Skeletal muscle tissue (tissue), 4 donors: ENCODE results near the gene SH3TC1. TPM values are rescaled to one million over a fixed set of nuclear protein-coding genes. Genes with fewer than 3 reads are reported as not detected.

Experiments used
- H3K27ac ChIP-seq: one replicate; pipeline ENCODE4 v1.7.0; 2013; ENCODE audit warnings: mild to moderate bottlenecking, low read depth, low read length, inconsistent platforms
- H3K27me3 ChIP-seq, 3 donors: one replicate each; pipeline ENCODE4 v1.7.0; 2013; ENCODE audit warnings: low read length in 3 of 3; ENCODE audit not compliant: control insufficient read depth in 3 of 3, insufficient read depth in 3 of 3
- H3K36me3 ChIP-seq, 3 donors: one replicate each; pipeline ENCODE4 v1.7.0; 2013; ENCODE audit warnings: low read length in 3 of 3; ENCODE audit not compliant: control insufficient read depth in 3 of 3, insufficient read depth in 3 of 3
- H3K4me1 ChIP-seq, 3 donors: one replicate each; pipeline ENCODE4 v1.7.0; 2013; ENCODE audit warnings: low read length in 3 of 3, mild to moderate bottlenecking in 3 of 3; ENCODE audit not compliant: control insufficient read depth in 3 of 3, insufficient read depth in 3 of 3
- H3K4me3 ChIP-seq, 3 donors: one replicate each; pipeline ENCODE4 v1.7.0; 2013; ENCODE audit warnings: low read length in 3 of 3
- H3K9ac ChIP-seq, 3 donors: one replicate each; pipeline ENCODE4 v1.7.0; 2013; ENCODE audit warnings: low read length in 3 of 3, mild to moderate bottlenecking in 3 of 3, moderate library complexity in 2 of 3, low read depth in 1 of 3
- H3K9me3 ChIP-seq, 3 donors: one replicate each; pipeline ENCODE4 v1.7.0; 2013; ENCODE audit warnings: low read length in 3 of 3; ENCODE audit not compliant: control insufficient read depth in 3 of 3
- total RNA-seq: library from RNA; depleted of rRNA; stranded (reverse); fragments of >200 nt; gene quantifications from one replicate; pipeline ENCODE4 v1.2.3, GENCODE V29; 2014
- donor health status: Osteomylitis.

SH3TC1 gene
- total RNA-seq, 1 donor from 2014 or later, result 13.0 TPM

GRCh38 chr4:8239226-8239625 is 40.1 kb downstream of the SH3TC1 start:
- Histone ChIP-seq H3K36me3 (peaks cover 0 to 7% (median 5%) of the 10 kb centered on the region in 3 donors), H3K4me1 (peaks cover 7 to 24% (median 23%) of the 10 kb centered on the region in 3 donors), H3K27ac (no peak overlapping the region), H3K9me3 (no peaks in the 10 kb centered on the region), H3K4me3 (no peak overlapping the region), H3K9ac (no peak overlapping the region), H3K27me3 (no peaks in the 10 kb centered on the region)

GRCh38 chr4:8239661-8240060 is 40.6 kb downstream of the SH3TC1 start:
- peaks cover 7 to 24% (median 23%) of the 10 kb centered on the region in 3 donors for H3K4me1 ChIP-seq
- no peaks in the 10 kb centered on the region for H3K9me3 ChIP-seq
- no peak overlapping the region for H3K9ac ChIP-seq
- no peaks in the 10 kb centered on the region for H3K27me3 ChIP-seq
- no peak overlapping the region for H3K4me3 ChIP-seq
- H3K27ac ChIP-seq, result no peak overlapping the region
- H3K36me3 ChIP-seq, result peaks cover 0 to 5% (median 4%) of the 10 kb centered on the region in 3 donors

- peaks cover 0 to 5% (median 4%) of the 10 kb centered on the region in 3 donors for H3K36me3 ChIP-seq
- peaks cover 7 to 24% (median 23%) of the 10 kb centered on the region in 3 donors for H3K4me1 ChIP-seq
- no peaks in the 10 kb centered on the region for H3K9me3 ChIP-seq
- no peak overlapping the region for H3K4me3 ChIP-seq
- H3K9ac ChIP-seq, result no peak overlapping the region
- no peak overlapping the region for H3K27ac ChIP-seq
- H3K27me3 ChIP-seq, result no peaks in the 10 kb centered on the region
Observed at GRCh38 chr4:8240211-8241041, 41.3 kb downstream of the SH3TC1 start.

GRCh38 chr4:8241211-8241779 is 42.2 kb downstream of the SH3TC1 start:
- no peak overlapping the region for H3K27ac ChIP-seq
- H3K4me1 ChIP-seq, result peaks cover 7 to 16% (median 16%) of the 10 kb centered on the region in 3 donors
- peaks cover 0 to 5% (median under 1%) of the 10 kb centered on the region in 3 donors for H3K36me3 ChIP-seq
- no peak overlapping the region for H3K4me3 ChIP-seq
- no peaks in the 10 kb centered on the region for H3K9me3 ChIP-seq
- H3K9ac ChIP-seq, result no peak overlapping the region
- no peaks in the 10 kb centered on the region for H3K27me3 ChIP-seq

DNA sequence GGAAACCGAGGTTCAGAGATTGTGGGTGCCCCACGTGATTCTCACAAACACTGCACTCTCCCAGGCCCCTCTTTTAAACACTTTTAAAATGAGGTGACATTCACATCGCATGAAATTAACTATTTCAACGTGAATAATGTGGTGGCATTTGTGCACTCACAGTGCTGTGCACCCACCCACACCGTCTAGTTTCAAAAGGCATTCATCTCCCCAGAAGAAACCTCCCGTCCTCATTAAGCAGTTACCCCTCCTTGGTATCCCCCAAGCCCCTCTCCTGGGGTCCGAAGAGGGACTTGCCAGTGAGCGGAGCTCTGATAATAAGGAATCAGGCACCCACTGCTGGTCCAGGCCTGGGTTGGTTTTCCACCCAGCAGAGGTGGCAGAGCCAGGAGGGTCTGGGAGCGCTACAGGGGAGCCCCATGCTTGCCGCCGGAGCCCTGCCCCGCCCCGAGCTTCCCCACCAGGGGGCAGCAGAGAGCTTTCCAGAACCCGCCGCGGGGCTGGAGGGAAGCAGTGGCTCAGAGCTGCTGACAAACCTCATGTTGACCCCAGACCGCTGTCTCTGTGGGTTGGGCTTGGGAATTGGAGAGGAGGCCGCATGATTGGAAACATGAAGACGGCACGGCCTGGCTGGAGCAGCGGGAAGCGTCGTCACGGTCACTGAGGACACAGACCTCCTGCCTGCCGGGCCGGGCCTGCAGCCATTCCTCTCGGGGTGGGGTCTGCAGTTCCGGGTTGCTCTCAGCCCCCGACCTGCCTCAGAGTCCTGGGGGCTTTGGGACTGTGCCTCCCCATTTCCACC is 43.0 kb downstream of the SH3TC1 start:
- H3K9ac ChIP-seq, result peak overlapping the region; percentile 65 to 75 (median 69)
- no peaks in the 10 kb centered on the region for H3K27me3 ChIP-seq
- H3K4me1 ChIP-seq, result peaks cover 7 to 15% (median 12%) of the 10 kb centered on the region in 3 donors
- H3K4me3 ChIP-seq, result peak overlapping the region in 2 of 3 donors; percentile 10 to 35
- H3K36me3 ChIP-seq, result peaks cover 0 to 5% (median 0%) of the 10 kb centered on the region in 3 donors
- peak overlapping the region; percentile 78 for H3K27ac ChIP-seq
- H3K9me3 ChIP-seq, result no peaks in the 10 kb centered on the region

GRCh38 chr4:8242782-8243560 is 43.9 kb downstream of the SH3TC1 start:
- H3K27me3 ChIP-seq, result no peaks in the 10 kb centered on the region
- peak overlapping the region; percentile 78 for H3K27ac ChIP-seq
- no peaks in the 10 kb centered on the region for H3K9me3 ChIP-seq
- peaks cover 13 to 20% (median 17%) of the 10 kb centered on the region in 3 donors for H3K4me1 ChIP-seq
- peaks cover 0 to 5% (median 0%) of the 10 kb centered on the region in 3 donors for H3K36me3 ChIP-seq
- peak overlapping the region; percentile 65 to 75 (median 69) for H3K9ac ChIP-seq
- peak overlapping the region in 1 of 3 donors; percentile 35 for H3K4me3 ChIP-seq

GRCh38 chr4:8244001-8244757 is 45.1 kb downstream of the SH3TC1 start:
- no peaks in the 10 kb centered on the region for H3K27me3 ChIP-seq
- no peak overlapping the region for H3K4me3 ChIP-seq
- peaks cover 14 to 21% (median 17%) of the 10 kb centered on the region in 3 donors for H3K4me1 ChIP-seq
- H3K9ac ChIP-seq, result no peak overlapping the region
- H3K27ac ChIP-seq, result no peak overlapping the region
- H3K9me3 ChIP-seq, result no peaks in the 10 kb centered on the region
- H3K36me3 ChIP-seq, result peaks cover 0 to 3% (median 0%) of the 10 kb centered on the region in 3 donors

DNA sequence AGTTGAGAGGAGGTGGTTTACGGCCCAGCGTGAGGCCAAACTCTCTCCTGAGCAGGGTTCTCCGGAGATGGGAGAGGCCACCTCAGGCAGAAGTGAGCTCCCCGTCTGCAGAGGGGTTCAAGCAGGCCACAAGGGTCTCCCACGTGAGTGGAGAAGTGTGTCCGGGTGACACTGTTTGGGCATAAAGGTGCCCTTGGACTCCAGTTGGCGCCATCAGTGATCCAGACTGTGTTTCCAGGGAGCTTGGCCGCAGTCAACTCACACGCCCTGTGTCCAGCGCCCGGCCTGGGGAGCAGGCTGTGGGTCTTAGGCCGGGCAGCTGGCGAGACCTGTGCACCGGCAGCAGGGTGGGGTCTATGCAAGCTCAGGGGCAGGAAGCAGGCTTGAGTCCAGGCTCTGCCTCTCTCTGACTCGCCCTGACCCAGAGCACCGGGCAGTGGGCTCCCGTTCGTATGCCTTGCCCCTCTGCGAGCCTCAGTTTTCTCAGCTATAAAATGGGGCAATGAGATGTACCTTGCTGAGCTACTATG is 45.9 kb downstream of the SH3TC1 start:
- H3K4me1 ChIP-seq, result peaks cover 14 to 21% (median 17%) of the 10 kb centered on the region in 3 donors
- no peaks in the 10 kb centered on the region for H3K9me3 ChIP-seq
- H3K9ac ChIP-seq, result no peak overlapping the region
- H3K4me3 ChIP-seq, result no peak overlapping the region
- H3K27ac ChIP-seq, result no peak overlapping the region
- H3K27me3 ChIP-seq, result no peaks in the 10 kb centered on the region
- H3K36me3 ChIP-seq, result no peaks in the 10 kb centered on the region
